ENCODE data around the gene ZNF543. TPM values are rescaled to one million over a fixed set of nuclear protein-coding genes. Genes with fewer than 3 reads are reported as not detected.

Gene ZNF543
- total RNA-seq, 1 experiment from 2014 or later = 8.4 TPM

- Histone ChIP-seq H2BK15ac (ENCODE audit: low read depth, low read length) (no peak overlapping the region), H3K27me3 (ENCODE audit: insufficient read depth, low read length) (no peaks in the 10 kb centered on the region), H4K8ac (replicated peaks; ENCODE audit: insufficient read length, low read depth, low read length) (no peak overlapping the region), H3K27ac (ENCODE audit: insufficient read length, low read depth, low read length) (no peak overlapping the region), H3K14ac (ENCODE audit: insufficient read depth, low read length) (no peak overlapping the region), H2AK5ac (ENCODE audit: insufficient read length, low read length) (no peak overlapping the region), H3K79me2 (ENCODE audit: insufficient read depth, low read length) (no peaks in the 10 kb centered on the region), H3K4me2 (ENCODE audit: insufficient read depth, insufficient read length, low read length) (no peak overlapping the region), H4K91ac (ENCODE audit: insufficient read length, low read depth, low read length) (no peak overlapping the region), H4K20me1 (ENCODE audit: control insufficient read depth, insufficient read depth, insufficient read length) (peaks cover 2% of the 10 kb centered on the region), H2AFZ (ENCODE audit: low read length) (no peak overlapping the region), H4K5ac (ENCODE audit: insufficient read length, low read depth, low read length) (no peak overlapping the region), H2BK20ac (ENCODE audit: low read depth, low read length, poor library complexity, severe bottlenecking) (no peak overlapping the region), H2BK12ac (ENCODE audit: insufficient read length, low read depth, low read length) (no peak overlapping the region), H3K9me3 (ENCODE audit: control insufficient read depth, low read depth, low read length) (no peaks in the 10 kb centered on the region), H3K9ac (ENCODE audit: extremely low read depth, insufficient read length, low read length) (no peak overlapping the region), H3K4me1 (ENCODE audit: insufficient read depth, low read length) (no peaks in the 10 kb centered on the region), H3T11ph (ENCODE audit: low read length) (no peak overlapping the region), H3K4ac (ENCODE audit: low read depth, low read length) (no peak overlapping the region), H3K23me2 (ENCODE audit: insufficient read length, low read depth, low read length, poor library complexity, severe bottlenecking) (no peaks in the 10 kb centered on the region), H2BK5ac (ENCODE audit: insufficient read length, low read length) (no peak overlapping the region), H3K18ac (ENCODE audit: insufficient read length, low read depth, low read length) (no peak overlapping the region), H3K56ac (ENCODE audit: insufficient read length, low read depth, low read length) (no peak overlapping the region), H3K79me1 (ENCODE audit: insufficient read depth, low read depth, low read length, poor library complexity, severe bottlenecking) (no peaks in the 10 kb centered on the region), H3K23ac (ENCODE audit: insufficient read length, low read depth, low read length) (no peak overlapping the region), H2BK120ac (ENCODE audit: low read depth, low read length, poor library complexity, severe bottlenecking) (no peak overlapping the region)
- no peak for DNase-seq
- TF ChIP-seq CTCF (conservative IDR thresholded peaks at IDR 0.05) = no peak
- no peak overlapping the region for H3K27ac Mint-ChIP-seq
- no peaks in the 10 kb centered on the region for H3K4me1 Mint-ChIP-seq
- WGBS (ENCODE audit: extremely low coverage, insufficient read length, low lambda C conversion rate) = no CpG with 5 or more reads among the region's 8 CpGs
- H3K27me3 Mint-ChIP-seq (ENCODE audit: low read depth) = no peaks in the 10 kb centered on the region
- no peak overlapping the region for H3K4me3 Mint-ChIP-seq
- no peaks in the 10 kb centered on the region for H3K9me3 Mint-ChIP-seq
- H3K36me3 Mint-ChIP-seq (ENCODE audit: insufficient read depth in 1 of 3, low read depth in 3 of 3) = peaks cover 22 to 54% (median 51%) of the 10 kb centered on the region in 3 experiments
Measured at GRCh38 chr19:57327993-57328392, 7.7 kb downstream of the ZNF543 start.

All from H9 (cell line).